GM23338 (cell line): ENCODE results near the gene FCN1. TPM values are rescaled to one million over a fixed set of nuclear protein-coding genes. Genes with fewer than 3 reads are reported as not detected.

Experiments used
- ATAC-seq: fragments of 200-7000 bp; cut with Tn5 transposase; 3 replicates; pipeline ENCODE4 v1.9.1; 2020
- DNase-seq: peaks from one replicate; pipeline ENCODE4 v3.0.0-alpha.2; 2015; ENCODE audit warnings: low spot score
- H2AFZ ChIP-seq: fragments of 200-600 bp; sonication (generic); 2 replicates; pipeline ENCODE4 v1.8.0; 2016; ENCODE audit warnings: antibody characterized with exemption, mild to moderate bottlenecking, moderate library complexity
- H3F3A ChIP-seq: fragments of 200-600 bp; sonication (generic); replicated peaks from 2 replicates; pipeline ENCODE4 v1.8.0; 2017; ENCODE audit warnings: antibody characterized with exemption, mixed run types, low read depth
- H3K27ac ChIP-seq: fragments of 200-600 bp; sonication (generic); 2 replicates; pipeline ENCODE4 v1.6.1; 2016; ENCODE audit warnings: low read depth
- H3K27me3 ChIP-seq: fragments of 200-600 bp; sonication (generic); 2 replicates; pipeline ENCODE4 v1.8.0; 2016; ENCODE audit warnings: mild to moderate bottlenecking, mixed run types, moderate library complexity; ENCODE audit not compliant: insufficient read depth
- H3K36me3 ChIP-seq: fragments of 200-600 bp; sonication (generic); 2 replicates; pipeline ENCODE4 v1.8.0; 2016; ENCODE audit warnings: mild to moderate bottlenecking; ENCODE audit not compliant: insufficient read depth
- H3K4me1 ChIP-seq: fragments of 200-600 bp; sonication (generic); 2 replicates; pipeline ENCODE4 v1.8.0; 2016; ENCODE audit warnings: mild to moderate bottlenecking, moderate library complexity; ENCODE audit not compliant: insufficient read depth
- H3K4me2 ChIP-seq: fragments of 200-600 bp; sonication (generic); 2 replicates; pipeline ENCODE4 v1.7.1; 2017; ENCODE audit warnings: mixed run types
- H3K4me3 ChIP-seq: fragments of 200-600 bp; sonication (generic); 2 replicates; pipeline ENCODE4 v1.6.1; 2016; ENCODE audit warnings: mixed run types
- H3K79me2 ChIP-seq: fragments of 200-600 bp; sonication (generic); replicated peaks from 2 replicates; pipeline ENCODE4 v1.8.0; 2017; ENCODE audit warnings: mild to moderate bottlenecking; ENCODE audit not compliant: insufficient read depth
- H3K9me2 ChIP-seq: fragments of 200-600 bp; sonication (generic); 2 replicates; pipeline ENCODE4 v1.8.0; 2017; ENCODE audit not compliant: insufficient read depth
- H4K20me1 ChIP-seq: fragments of 200-600 bp; sonication (generic); replicated peaks from 2 replicates; pipeline ENCODE4 v1.8.0; 2017; ENCODE audit warnings: mild to moderate bottlenecking; ENCODE audit not compliant: insufficient read depth
- H3K27ac Mint-ChIP-seq: 2 replicates; pipeline ENCODE4 v1.8.0; 2020; ENCODE audit warnings: inconsistent platforms, mild to moderate bottlenecking, moderate library complexity, mixed read lengths
- H3K27me3 Mint-ChIP-seq: 3 replicates; pipeline ENCODE4 v1.8.0; 2022; ENCODE audit warnings: low read depth, mild to moderate bottlenecking, moderate library complexity, mixed read lengths, inconsistent platforms; ENCODE audit not compliant: insufficient read depth, poor library complexity
- H3K36me3 Mint-ChIP-seq: 3 replicates; pipeline ENCODE4 v1.8.0; 2021; ENCODE audit warnings: low read depth, mild to moderate bottlenecking, inconsistent platforms, moderate library complexity, mixed read lengths
- H3K4me1 Mint-ChIP-seq: 3 replicates; pipeline ENCODE4 v1.8.0; 2020; ENCODE audit warnings: mild to moderate bottlenecking, inconsistent platforms, mixed read lengths
- H3K4me3 Mint-ChIP-seq: 3 replicates; pipeline ENCODE4 v1.8.0; 2021; ENCODE audit warnings: moderate library complexity, mild to moderate bottlenecking, inconsistent platforms, mixed read lengths
- H3K9me3 Mint-ChIP-seq: 3 replicates; pipeline ENCODE4 v1.8.0; 2020; ENCODE audit warnings: moderate library complexity, mild to moderate bottlenecking, inconsistent platforms, mixed read lengths
- CREB1 ChIP-seq: fragments of 250-450 bp; sonication (Bioruptor Pico); IDR thresholded peaks from 2 replicates; pipeline ENCODE4 v1.5.0; 2020; ENCODE audit warnings: low read depth, mild to moderate bottlenecking, moderate library complexity
- CTCF ChIP-seq, 2 experiments: fragments of 200-600 bp in 1 of 2; sonication (generic) in 1 of 2; conservative IDR thresholded peaks; 2 replicates each; pipeline versions ENCODE4 v1.5.1 to v1.6.1; 2016 to 2017; ENCODE audit warnings: antibody characterized with exemption in 2 of 2, low read depth in 2 of 2, mild to moderate bottlenecking in 2 of 2, moderate library complexity in 1 of 2
- ETS1 ChIP-seq: IDR thresholded peaks from 2 replicates; pipeline ENCODE4 v1.6.1; 2016; ENCODE audit warnings: antibody characterized with exemption
- EZH2 ChIP-seq: fragments of 200-600 bp; sonication (generic); IDR thresholded peaks from one replicate; pipeline ENCODE4 v1.8.0; 2017; ENCODE audit warnings: antibody characterized with exemption, mild to moderate bottlenecking, low read depth; ENCODE audit not compliant: unreplicated experiment
- EZH2phosphoT487 ChIP-seq: fragments of 200-600 bp; sonication (generic); IDR thresholded peaks from one replicate; pipeline ENCODE4 v1.8.1; 2018; ENCODE audit warnings: antibody characterized with exemption; ENCODE audit not compliant: unreplicated experiment
- JUNB ChIP-seq: IDR thresholded peaks from one replicate; pipeline ENCODE4 v1.6.1; 2016; ENCODE audit warnings: antibody characterized with exemption; ENCODE audit not compliant: unreplicated experiment
- NANOG ChIP-seq: IDR thresholded peaks from 2 replicates; pipeline ENCODE4 v1.6.1; 2016; ENCODE audit warnings: antibody characterized with exemption, borderline replicate concordance
- POLR2AphosphoS5 ChIP-seq: IDR thresholded peaks from 2 replicates; pipeline ENCODE4 v1.6.1; 2016; ENCODE audit warnings: antibody characterized with exemption, low read depth
- ZNF114 ChIP-seq: fragments of 250-450 bp; sonication (Bioruptor Pico); IDR thresholded peaks from 2 replicates; pipeline ENCODE4 v1.5.0; 2020; ENCODE audit warnings: mild to moderate bottlenecking, moderate library complexity
- polyA plus RNA-seq: library from polyadenylated mRNA; unstranded; fragments of >200 nt; fragmentation: Nextera tagmentation; extraction: Ambion mirVana; gene quantifications from 2 replicates; pipeline ENCODE4 v1.2.1, GENCODE V29; 2016
- total RNA-seq: library from RNA; depleted of rRNA; stranded (reverse); fragments of >200 nt; shearing (Covaris generic); gene quantifications from 2 replicates; pipeline ENCODE4 v1.2.3, GENCODE V29; 2014
- TF ChIP-seq, protein P1 (sequence below): fragments of 250-450 bp; sonication (Bioruptor Pico); IDR thresholded peaks from 2 replicates; pipeline ENCODE4 v1.5.0; 2020; ENCODE audit warnings: mild to moderate bottlenecking, moderate library complexity

The FCN1 gene
- total and polyA plus RNA-seq, 2 experiments from 2014 or later = not detected

DNA sequence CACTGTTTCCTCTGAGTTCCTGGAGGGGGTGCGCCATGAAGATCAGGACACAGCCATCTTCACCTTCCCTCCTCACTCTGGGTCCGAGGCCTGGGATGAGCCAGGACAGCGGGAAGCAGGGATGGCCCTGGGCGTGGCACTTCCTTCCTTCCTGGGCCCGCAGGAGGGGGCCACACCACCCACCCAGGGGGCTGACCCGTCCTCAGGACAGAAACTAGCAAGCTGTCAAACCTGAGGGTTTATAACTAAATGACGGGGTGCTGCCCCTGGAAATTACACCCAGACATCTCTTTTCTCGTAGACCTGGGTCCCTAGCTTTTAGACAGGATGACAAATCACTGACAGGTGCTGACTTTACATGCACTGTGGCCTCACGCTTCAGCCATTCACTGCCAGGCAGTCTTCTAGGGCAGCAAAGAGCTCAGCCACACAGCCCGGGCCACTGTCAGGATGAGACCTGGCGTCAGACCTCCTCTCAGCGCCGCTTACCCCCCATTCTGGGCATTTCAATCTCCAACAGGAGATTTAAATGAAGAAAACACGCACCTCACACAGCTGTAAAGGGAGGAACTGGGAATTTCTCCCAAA, 29.0 kb downstream of the FCN1 start (continued):
- TF ChIP-seq EZH2phosphoT487 = no peak
- no peak for TF ChIP-seq CREB1 (CRISPR knock-in tag)
- no peak for TF ChIP-seq ETS1
- no peak for TF ChIP-seq NANOG
- no peak for TF ChIP-seq POLR2AphosphoS5
- TF ChIP-seq ZNF114 (CRISPR knock-in tag) = no peak
- TF ChIP-seq JUNB = no peak

GRCh38 chr9:134887686-134888602, 29.8 kb downstream of the FCN1 start:
- H3F3A ChIP-seq = no peaks in the 10 kb centered on the region
- TF ChIP-seq JUNB = no peak
- no peak for TF ChIP-seq CTCF (conservative IDR thresholded peaks at IDR 0.05; ENCODE audit: low read depth in 2 of 2)
- no peak for TF ChIP-seq EZH2
- no peak for TF ChIP-seq CREB1 (CRISPR knock-in tag)
- no peaks in the 10 kb centered on the region for H3K79me2 ChIP-seq
- no peaks in the 10 kb centered on the region for H4K20me1 ChIP-seq
- H3K36me3 ChIP-seq = no peaks in the 10 kb centered on the region
- no peaks in the 10 kb centered on the region for H3K4me1 ChIP-seq
- H3K4me3 Mint-ChIP-seq = no peak overlapping the region
- ATAC-seq (no peak), DNase-seq (no peak)
- no peak overlapping the region for H3K4me3 ChIP-seq
- H3K27ac Mint-ChIP-seq = no peak overlapping the region
- peaks cover 2% of the 10 kb centered on the region; the same call in 1 of the 3 replicates for H3K36me3 Mint-ChIP-seq
- H2AFZ ChIP-seq = no peak overlapping the region
- H3K4me2 ChIP-seq = no peak overlapping the region
- H3K27me3 ChIP-seq = no peaks in the 10 kb centered on the region
- no peaks in the 10 kb centered on the region for H3K4me1 Mint-ChIP-seq
- H3K27ac ChIP-seq = no peak overlapping the region
- H3K27me3 Mint-ChIP-seq = no peaks in the 10 kb centered on the region
- H3K9me2 ChIP-seq = no peaks in the 10 kb centered on the region
- H3K9me3 Mint-ChIP-seq = peaks cover 2% of the 10 kb centered on the region; the same call in 1 of the 3 replicates

GRCh38 chr9:134887219-134887618, 30.5 kb downstream of the FCN1 start:
- no peaks in the 10 kb centered on the region for H3K9me3 Mint-ChIP-seq
- ATAC-seq (no peak), DNase-seq (no peak)
- no peaks in the 10 kb centered on the region for H3K4me1 ChIP-seq
- H3K9me2 ChIP-seq = no peaks in the 10 kb centered on the region
- no peaks in the 10 kb centered on the region for H3K36me3 Mint-ChIP-seq
- H3K27me3 Mint-ChIP-seq = no peaks in the 10 kb centered on the region
- no peak overlapping the region for H3K4me2 ChIP-seq
- no peaks in the 10 kb centered on the region for H4K20me1 ChIP-seq
- H3K79me2 ChIP-seq = no peaks in the 10 kb centered on the region
- H3K4me3 Mint-ChIP-seq = no peak overlapping the region
- H3K4me3 ChIP-seq = no peak overlapping the region
- H3K27ac ChIP-seq = no peak overlapping the region
- no peaks in the 10 kb centered on the region for H3K27me3 ChIP-seq
- H3K27ac Mint-ChIP-seq = no peak overlapping the region
- H3K36me3 ChIP-seq = no peaks in the 10 kb centered on the region
- no peaks in the 10 kb centered on the region for H3K4me1 Mint-ChIP-seq
- H2AFZ ChIP-seq = no peak overlapping the region
- H3F3A ChIP-seq = no peaks in the 10 kb centered on the region
- no peak for TF ChIP-seq EZH2phosphoT487
- TF ChIP-seq, protein P1, sequence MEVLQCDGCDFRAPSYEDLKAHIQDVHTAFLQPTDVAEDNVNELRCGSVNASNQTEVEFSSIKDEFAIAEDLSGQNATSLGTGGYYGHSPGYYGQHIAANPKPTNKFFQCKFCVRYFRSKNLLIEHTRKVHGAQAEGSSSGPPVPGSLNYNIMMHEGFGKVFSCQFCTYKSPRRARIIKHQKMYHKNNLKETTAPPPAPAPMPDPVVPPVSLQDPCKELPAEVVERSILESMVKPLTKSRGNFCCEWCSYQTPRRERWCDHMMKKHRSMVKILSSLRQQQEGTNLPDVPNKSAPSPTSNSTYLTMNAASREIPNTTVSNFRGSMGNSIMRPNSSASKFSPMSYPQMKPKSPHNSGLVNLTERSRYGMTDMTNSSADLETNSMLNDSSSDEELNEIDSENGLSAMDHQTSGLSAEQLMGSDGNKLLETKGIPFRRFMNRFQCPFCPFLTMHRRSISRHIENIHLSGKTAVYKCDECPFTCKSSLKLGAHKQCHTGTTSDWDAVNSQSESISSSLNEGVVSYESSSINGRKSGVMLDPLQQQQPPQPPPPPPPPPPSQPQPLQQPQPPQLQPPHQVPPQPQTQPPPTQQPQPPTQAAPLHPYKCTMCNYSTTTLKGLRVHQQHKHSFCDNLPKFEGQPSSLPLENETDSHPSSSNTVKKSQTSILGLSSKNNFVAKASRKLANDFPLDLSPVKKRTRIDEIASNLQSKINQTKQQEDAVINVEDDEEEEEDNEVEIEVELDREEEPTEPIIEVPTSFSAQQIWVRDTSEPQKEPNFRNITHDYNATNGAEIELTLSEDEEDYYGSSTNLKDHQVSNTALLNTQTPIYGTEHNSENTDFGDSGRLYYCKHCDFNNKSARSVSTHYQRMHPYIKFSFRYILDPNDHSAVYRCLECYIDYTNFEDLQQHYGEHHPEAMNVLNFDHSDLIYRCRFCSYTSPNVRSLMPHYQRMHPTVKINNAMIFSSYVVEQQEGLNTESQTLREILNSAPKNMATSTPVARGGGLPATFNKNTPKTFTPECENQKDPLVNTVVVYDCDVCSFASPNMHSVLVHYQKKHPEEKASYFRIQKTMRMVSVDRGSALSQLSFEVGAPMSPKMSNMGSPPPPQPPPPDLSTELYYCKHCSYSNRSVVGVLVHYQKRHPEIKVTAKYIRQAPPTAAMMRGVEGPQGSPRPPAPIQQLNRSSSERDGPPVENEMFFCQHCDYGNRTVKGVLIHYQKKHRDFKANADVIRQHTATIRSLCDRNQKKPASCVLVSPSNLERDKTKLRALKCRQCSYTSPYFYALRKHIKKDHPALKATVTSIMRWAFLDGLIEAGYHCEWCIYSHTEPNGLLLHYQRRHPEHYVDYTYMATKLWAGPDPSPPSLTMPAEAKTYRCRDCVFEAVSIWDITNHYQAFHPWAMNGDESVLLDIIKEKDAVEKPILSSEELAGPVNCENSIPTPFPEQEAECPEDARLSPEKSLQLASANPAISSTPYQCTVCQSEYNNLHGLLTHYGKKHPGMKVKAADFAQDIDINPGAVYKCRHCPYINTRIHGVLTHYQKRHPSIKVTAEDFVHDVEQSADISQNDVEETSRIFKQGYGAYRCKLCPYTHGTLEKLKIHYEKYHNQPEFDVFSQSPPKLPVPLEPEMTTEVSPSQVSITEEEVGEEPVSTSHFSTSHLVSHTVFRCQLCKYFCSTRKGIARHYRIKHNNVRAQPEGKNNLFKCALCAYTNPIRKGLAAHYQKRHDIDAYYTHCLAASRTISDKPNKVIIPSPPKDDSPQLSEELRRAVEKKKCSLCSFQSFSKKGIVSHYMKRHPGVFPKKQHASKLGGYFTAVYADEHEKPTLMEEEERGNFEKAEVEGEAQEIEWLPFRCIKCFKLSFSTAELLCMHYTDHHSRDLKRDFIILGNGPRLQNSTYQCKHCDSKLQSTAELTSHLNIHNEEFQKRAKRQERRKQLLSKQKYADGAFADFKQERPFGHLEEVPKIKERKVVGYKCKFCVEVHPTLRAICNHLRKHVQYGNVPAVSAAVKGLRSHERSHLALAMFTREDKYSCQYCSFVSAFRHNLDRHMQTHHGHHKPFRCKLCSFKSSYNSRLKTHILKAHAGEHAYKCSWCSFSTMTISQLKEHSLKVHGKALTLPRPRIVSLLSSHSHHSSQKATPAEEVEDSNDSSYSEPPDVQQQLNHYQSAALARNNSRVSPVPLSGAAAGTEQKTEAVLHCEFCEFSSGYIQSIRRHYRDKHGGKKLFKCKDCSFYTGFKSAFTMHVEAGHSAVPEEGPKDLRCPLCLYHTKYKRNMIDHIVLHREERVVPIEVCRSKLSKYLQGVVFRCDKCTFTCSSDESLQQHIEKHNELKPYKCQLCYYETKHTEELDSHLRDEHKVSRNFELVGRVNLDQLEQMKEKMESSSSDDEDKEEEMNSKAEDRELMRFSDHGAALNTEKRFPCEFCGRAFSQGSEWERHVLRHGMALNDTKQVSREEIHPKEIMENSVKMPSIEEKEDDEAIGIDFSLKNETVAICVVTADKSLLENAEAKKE (CRISPR knock-in tag) = no peak
